GM12878 (cell line): Measurements from ENCODE around the gene DTNBP1.

Experiments
- CEBPB ChIP-seq, 2 experiments: fragments of 150-350 bp in 1 of 2; IDR thresholded peaks; 2 replicates each; pipeline ENCODE4 v1.6.1; 2012 to 2014; ENCODE audit warnings: low read depth in 2 of 2, low read length in 2 of 2, borderline replicate concordance in 1 of 2, inconsistent platforms in 1 of 2
- CTCF ChIP-seq, 3 experiments: IDR thresholded peaks in 2 of 3; conservative IDR thresholded peaks in 1 of 3; 2 replicates each; pipeline ENCODE4 v1.5.1; 2011; ENCODE audit warnings: low read depth in 3 of 3, low read length in 3 of 3, mild to moderate bottlenecking in 3 of 3, control low read depth in 2 of 3, moderate library complexity in 2 of 3, inconsistent platforms in 1 of 3, mixed read lengths in 1 of 3; ENCODE audit not compliant: control insufficient read depth in 2 of 3, insufficient read depth in 1 of 3; ENCODE audit errors: extremely low read depth in 1 of 3
- MAX ChIP-seq: IDR thresholded peaks from 2 replicates; pipeline ENCODE4 v1.6.1; 2012; ENCODE audit warnings: low read depth, low read length, improper control_type of control experiment
- NBN ChIP-seq: fragments of 450-650 bp; IDR thresholded peaks from 2 replicates; pipeline ENCODE4 v1.6.1; 2016
- RAD51 ChIP-seq: fragments of 450-650 bp; IDR thresholded peaks from 2 replicates; pipeline ENCODE4 v1.6.1; 2016; ENCODE audit warnings: moderate library complexity, mild to moderate bottlenecking, inconsistent platforms

- TF ChIP-seq MAX (no peak), NBN (no peak), CTCF (IDR thresholded peaks at IDR 0.05 in 2 of 3, conservative IDR thresholded peaks at IDR 0.05 in 1 of 3; ENCODE audit: control insufficient read depth in 2 of 3, extremely low read depth in 1 of 3, insufficient read depth in 1 of 3, low read depth in 3 of 3, low read length in 3 of 3) (no peak), CEBPB (IDR thresholded peaks at IDR 0.05; ENCODE audit: borderline replicate concordance in 1 of 2, low read depth in 2 of 2, low read length in 2 of 2) (no peak), RAD51 (no peak)
Measured at GRCh38 chr6:15503346-15503680, 159.5 kb downstream of the DTNBP1 start.
